PC-3 (cell line): Measurements from ENCODE around the gene PDCD1LG2. TPM values are rescaled to one million over a fixed set of nuclear protein-coding genes. Genes with fewer than 3 reads are reported as not detected.

Experiments used
- ATAC-seq: fragments of 200-7000 bp; cut with Tn5 transposase; 2 replicates; pipeline ENCODE4 v1.9.1; 2020; ENCODE audit warnings: mild to moderate bottlenecking, moderate library complexity
- BruUV-seq: library from RNA; stranded (reverse); fragments of 400-500 nt; replicated peaks from 2 replicates; lab custom pipeline; 2021; lab: Mats Ljungman, UMichigan
- CTCF ChIA-PET: fragments of 300-600 bp; sonication (Branson Sonifier 250); formaldehyde crosslinking; loops from one replicate; lab custom pipeline; 2022; ENCODE audit warnings: antibody characterized with exemption; lab: Charles Lee
- POLR2A ChIA-PET: fragments of 300-600 bp; sonication (Branson Sonifier 250); formaldehyde crosslinking; loops from one replicate; lab custom pipeline; 2022; ENCODE audit warnings: antibody characterized with exemption; ENCODE audit not compliant: unreplicated experiment; lab: Charles Lee
- DNase-seq: peaks from one replicate; pipeline ENCODE4 v3.0.0-alpha.2; 2015
- H2AFZ ChIP-seq: fragments of 300-600 bp; sonication (generic); 2 replicates; pipeline ENCODE4 v1.6.0; 2016; ENCODE audit warnings: antibody characterized with exemption, low read length
- H3F3A ChIP-seq: fragments of 300-600 bp; sonication (generic); one replicate; pipeline ENCODE4 v1.6.0; 2017; ENCODE audit warnings: antibody characterized with exemption, low read length, control low read depth, mild to moderate bottlenecking; ENCODE audit not compliant: unreplicated experiment
- H3K27ac ChIP-seq: fragments of 300-600 bp; sonication (generic); 2 replicates; pipeline ENCODE4 v1.5.1; 2016; ENCODE audit warnings: mild to moderate bottlenecking, low read length
- H3K27me3 ChIP-seq: fragments of 300-600 bp; sonication (generic); 2 replicates; pipeline ENCODE4 v1.6.1; 2016; ENCODE audit warnings: low read length, mixed read lengths
- H3K36me3 ChIP-seq: fragments of 300-600 bp; sonication (generic); 2 replicates; pipeline ENCODE4 v1.6.1; 2016; ENCODE audit warnings: low read depth, mixed run types, low read length, mixed read lengths
- H3K4me1 ChIP-seq: fragments of 300-600 bp; sonication (generic); 2 replicates; pipeline ENCODE4 v1.5.1; 2016; ENCODE audit warnings: low read length; ENCODE audit not compliant: insufficient read depth
- H3K4me2 ChIP-seq: fragments of 300-600 bp; sonication (generic); 2 replicates; pipeline ENCODE4 v1.6.0; 2016; ENCODE audit warnings: low read length
- H3K4me3 ChIP-seq: fragments of 300-600 bp; sonication (generic); 2 replicates; pipeline ENCODE4 v1.5.1; 2016; ENCODE audit warnings: mild to moderate bottlenecking, low read length, mixed read lengths
- H3K79me2 ChIP-seq: fragments of 300-600 bp; sonication (generic); 2 replicates; pipeline ENCODE4 v1.6.1; 2017; ENCODE audit warnings: low read length, mixed read lengths
- H3K9ac ChIP-seq: fragments of 300-600 bp; sonication (generic); 2 replicates; pipeline ENCODE4 v1.6.0; 2016; ENCODE audit warnings: mild to moderate bottlenecking, low read length
- H3K9me2 ChIP-seq: fragments of 300-600 bp; sonication (generic); replicated peaks from 2 replicates; pipeline ENCODE4 v1.6.1; 2016; ENCODE audit warnings: mixed run types, low read length, mixed read lengths
- H3K9me3 ChIP-seq: fragments of 300-600 bp; sonication (generic); 2 replicates; pipeline ENCODE4 v1.6.1; 2016; ENCODE audit warnings: low read length, mixed read lengths
- H4K20me1 ChIP-seq: fragments of 300-600 bp; sonication (generic); 2 replicates; pipeline ENCODE4 v1.6.1; 2016; ENCODE audit warnings: low read length, mixed read lengths
- CTCF ChIP-seq: fragments of 300-600 bp; sonication (generic); conservative IDR thresholded peaks from 2 replicates; pipeline ENCODE4 v1.5.1; 2017; ENCODE audit warnings: antibody characterized with exemption, low read depth, mild to moderate bottlenecking, low read length
- EZH2 ChIP-seq: fragments of 300-600 bp; sonication (generic); IDR thresholded peaks from one replicate; pipeline ENCODE4 v1.6.1; 2017; ENCODE audit warnings: antibody characterized with exemption, mild to moderate bottlenecking, low read length; ENCODE audit not compliant: unreplicated experiment
- EZH2phosphoT487 ChIP-seq: fragments of 300-600 bp; sonication (generic); IDR thresholded peaks from 2 replicates; pipeline ENCODE4 v1.6.1; 2018; ENCODE audit warnings: mild to moderate bottlenecking, antibody characterized with exemption, low read length, borderline replicate concordance
- intact Hi-C: fragments of 100-400 bp; cut with micrococcal nuclease; formaldehyde crosslinking; loops from 2 replicates; pipeline ENCODE4 v1.9.0; 2023
- total RNA-seq: library from RNA; depleted of rRNA; stranded (reverse); fragments of >200 nt; gene quantifications from 2 replicates; pipeline ENCODE4 v1.2.3, GENCODE V29; 2014

PDCD1LG2 gene
- total RNA-seq, 1 experiment from 2014 or later: 1.4 TPM

- Histone ChIP-seq H2AFZ (no peak overlapping the region), H3K27me3 (no peaks in the 10 kb centered on the region), H3F3A (peaks cover 13% of the 10 kb centered on the region), H3K9me3 (no peaks in the 10 kb centered on the region), H3K4me2 (no peak overlapping the region), H4K20me1 (no peaks in the 10 kb centered on the region), H3K27ac (no peak overlapping the region), H3K36me3 (no peaks in the 10 kb centered on the region), H3K4me3 (no peak overlapping the region), H3K79me2 (peaks cover 28% of the 10 kb centered on the region), H3K9ac (no peak overlapping the region), H3K4me1 (peaks cover 34% of the 10 kb centered on the region), H3K9me2 (no peaks in the 10 kb centered on the region)
- DNase-seq (no peak), ATAC-seq (no peak)
- intact Hi-C loops: no loop called here
- TF ChIP-seq EZH2phosphoT487: no peak
- no peak for TF ChIP-seq CTCF
- TF ChIP-seq EZH2: no peak
- ChIA-PET CTCF (no interaction called here), POLR2A (no interaction called here)
- BruUV-seq: no TSS peak
Measured at GRCh38 chr9:5513966-5514616, 3.8 kb downstream of the PDCD1LG2 start.

GRCh38 chr9:5514617-5515260, 4.4 kb downstream of the PDCD1LG2 start:
- BruUV-seq: no TSS peak
- no peak overlapping the region for H3K4me2 ChIP-seq
- H3K9ac ChIP-seq: no peak overlapping the region
- H3K4me1 ChIP-seq: peaks cover 28% of the 10 kb centered on the region
- H3F3A ChIP-seq: peaks cover 8% of the 10 kb centered on the region
- no peaks in the 10 kb centered on the region for H3K36me3 ChIP-seq
- peaks cover 28% of the 10 kb centered on the region for H3K79me2 ChIP-seq
- POLR2A ChIA-PET: no interaction called here
- H3K9me3 ChIP-seq: no peaks in the 10 kb centered on the region
- no peaks in the 10 kb centered on the region for H3K9me2 ChIP-seq
- CTCF ChIA-PET: no interaction called here
- H3K27me3 ChIP-seq: no peaks in the 10 kb centered on the region
- TF ChIP-seq CTCF: no peak
- no peak for TF ChIP-seq EZH2phosphoT487
- no peak for TF ChIP-seq EZH2
- intact Hi-C loops: no loop called here
- no peak overlapping the region for H3K4me3 ChIP-seq
- ATAC-seq (no peak), DNase-seq (no peak)
- no peak overlapping the region for H3K27ac ChIP-seq
- no peak overlapping the region for H2AFZ ChIP-seq
- H4K20me1 ChIP-seq: no peaks in the 10 kb centered on the region

- Histone ChIP-seq H4K20me1 (no peaks in the 10 kb centered on the region), H3K4me3 (no peak overlapping the region), H3K36me3 (no peaks in the 10 kb centered on the region), H3K79me2 (peaks cover 28% of the 10 kb centered on the region), H3K27me3 (no peaks in the 10 kb centered on the region), H3K9me2 (no peaks in the 10 kb centered on the region), H3K9me3 (no peaks in the 10 kb centered on the region), H3K4me1 (peaks cover 23% of the 10 kb centered on the region), H3K27ac (no peak overlapping the region), H3F3A (peaks cover 4% of the 10 kb centered on the region), H2AFZ (no peak overlapping the region), H3K9ac (no peak overlapping the region), H3K4me2 (no peak overlapping the region)
- DNase-seq (no peak), ATAC-seq (no peak)
- intact Hi-C loops: no loop called here
- TF ChIP-seq EZH2phosphoT487 (no peak), EZH2 (no peak), CTCF (no peak)
- ChIA-PET CTCF (no interaction called here), POLR2A (no interaction called here)
- BruUV-seq: no TSS peak
Measured at GRCh38 chr9:5515261-5515650, 4.9 kb downstream of the PDCD1LG2 start.
